Measurements from ENCODE around the gene REM1. TPM values are rescaled to one million over a fixed set of nuclear protein-coding genes. Genes with fewer than 3 reads are reported as not detected.

REM1 gene
- total RNA-seq, 1 donor from 2014 or later = not detected

GRCh38 chr20:31523361-31524283 is 48.5 kb downstream of the REM1 start:
- DNase-seq (ENCODE audit: low read depth) (peak; percentile 61), FAIRE-seq (no peak)
- Histone ChIP-seq H3K9ac (ENCODE audit: low read length) (no peak overlapping the region), H3K4me2 (ENCODE audit: low read length) (peak overlapping the region; percentile 37), H3K36me3 (ENCODE audit: insufficient read depth, low read length) (peaks cover 20% of the 10 kb centered on the region), H3K9me3 (ENCODE audit: insufficient read depth, low read depth, low read length) (no peaks in the 10 kb centered on the region), H3K27me3 (ENCODE audit: insufficient read depth, low read length) (no peaks in the 10 kb centered on the region), H4K20me1 (ENCODE audit: insufficient read depth, low read length) (peaks cover 92% of the 10 kb centered on the region), H3K79me2 (ENCODE audit: insufficient read depth, low read length) (peaks cover 95% of the 10 kb centered on the region), H2AFZ (ENCODE audit: low read depth, low read length) (no peak overlapping the region), H3K27ac (ENCODE audit: low read depth, low read length) (no peak overlapping the region), H3K4me1 (ENCODE audit: insufficient read depth, low read length) (no peaks in the 10 kb centered on the region), H3K4me3 (ENCODE audit: insufficient read depth, low read depth, low read length) (no peak overlapping the region)
- peaks cover 13% of the 10 kb centered on the region for H3K36me3 Mint-ChIP-seq (ENCODE audit: low read depth, unreplicated experiment)
- no peak for TF ChIP-seq EZH2 (IDR thresholded peaks at IDR 0.05; ENCODE audit: insufficient read depth, low read length)
- no peak for TF ChIP-seq CTCF (IDR thresholded peaks at IDR 0.05; ENCODE audit: insufficient read depth, low read depth, low read length)
- H3K4me3 Mint-ChIP-seq (ENCODE audit: unreplicated experiment) = peak overlapping the region; percentile 47
- no peaks in the 10 kb centered on the region for H3K9me3 Mint-ChIP-seq (ENCODE audit: unreplicated experiment)
- H3K27me3 Mint-ChIP-seq (ENCODE audit: low read depth, unreplicated experiment) = no peaks in the 10 kb centered on the region
- no peak overlapping the region for H3K27ac Mint-ChIP-seq (ENCODE audit: unreplicated experiment)
- peaks cover 28% of the 10 kb centered on the region for H3K4me1 Mint-ChIP-seq (ENCODE audit: low read depth, unreplicated experiment)

GRCh38 chr20:31527266-31527665 is 52.2 kb downstream of the REM1 start:
- Mint-ChIP-seq H3K4me3 (ENCODE audit: unreplicated experiment) (no peak overlapping the region), H3K9me3 (ENCODE audit: unreplicated experiment) (no peaks in the 10 kb centered on the region), H3K4me1 (ENCODE audit: low read depth, unreplicated experiment) (peaks cover 18% of the 10 kb centered on the region), H3K36me3 (ENCODE audit: low read depth, unreplicated experiment) (peaks cover 25% of the 10 kb centered on the region), H3K27me3 (ENCODE audit: low read depth, unreplicated experiment) (no peaks in the 10 kb centered on the region), H3K27ac (ENCODE audit: unreplicated experiment) (no peak overlapping the region)
- no peak overlapping the region for H3K27ac ChIP-seq (ENCODE audit: low read depth, low read length)
- H3K4me3 ChIP-seq (ENCODE audit: insufficient read depth, low read depth, low read length) = no peak overlapping the region
- no peak for FAIRE-seq
- H2AFZ ChIP-seq (ENCODE audit: low read depth, low read length) = no peak overlapping the region
- H3K9me3 ChIP-seq (ENCODE audit: insufficient read depth, low read depth, low read length) = no peaks in the 10 kb centered on the region
- H3K79me2 ChIP-seq (ENCODE audit: insufficient read depth, low read length) = peaks cover 88% of the 10 kb centered on the region
- no peak for DNase-seq (ENCODE audit: low read depth)
- H3K27me3 ChIP-seq (ENCODE audit: insufficient read depth, low read length) = no peaks in the 10 kb centered on the region
- peaks cover 91% of the 10 kb centered on the region for H4K20me1 ChIP-seq (ENCODE audit: insufficient read depth, low read length)
- H3K36me3 ChIP-seq (ENCODE audit: insufficient read depth, low read length) = peaks cover 32% of the 10 kb centered on the region
- no peak overlapping the region for H3K4me2 ChIP-seq (ENCODE audit: low read length)
- TF ChIP-seq CTCF (IDR thresholded peaks at IDR 0.05; ENCODE audit: insufficient read depth, low read depth, low read length) = no peak
- no peak for TF ChIP-seq EZH2 (IDR thresholded peaks at IDR 0.05; ENCODE audit: insufficient read depth, low read length)
- H3K9ac ChIP-seq (ENCODE audit: low read length) = no peak overlapping the region
- H3K4me1 ChIP-seq (ENCODE audit: insufficient read depth, low read length) = no peaks in the 10 kb centered on the region

Other genes with a start within 250 kb of the REM1 start
- gene DEFB115, start 217.6 kb upstream of the REM1 start, total RNA-seq = not detected in 2 replicates
- gene DEFB116, start 166.7 kb upstream of the REM1 start, total RNA-seq = not detected in 2 replicates
- not detected in 2 replicates for gene DEFB118, start 106.7 kb upstream of the REM1 start, total RNA-seq
- gene DEFB119, start 84.7 kb upstream of the REM1 start, total RNA-seq = not detected in 2 replicates
- not detected in 2 replicates for gene DEFB121, start 69.1 kb upstream of the REM1 start, total RNA-seq
- gene DEFB123, start 34.7 kb upstream of the REM1 start, total RNA-seq = not detected in 2 replicates
- gene DEFB124, start 161 bp upstream of the REM1 start, total RNA-seq = not detected in 2 replicates
- 399 and 435 TPM in 2 replicates for gene HM13, start 39.2 kb downstream of the REM1 start, total RNA-seq
- 73.7 and 76.7 TPM in 2 replicates for gene ID1, start 130.0 kb downstream of the REM1 start, total RNA-seq
- not detected in 2 replicates for gene COX4I2, start 162.6 kb downstream of the REM1 start, total RNA-seq
- gene BCL2L1, start 247.6 kb downstream of the REM1 start, total RNA-seq = 103 and 149 TPM in 2 replicates